Stimulated activated CD8-positive, alpha-beta memory T cell treated with anti-CD3 and anti-CD28 coated beads, Interleukin-15, amount 100 ng/mL, for 48 hours (primary cell): Measurements from ENCODE around the gene ZBTB16.

Source experiments
- DNase-seq, 2 donors: peaks; one replicate each; pipeline ENCODE4 v3.0.0-alpha.2; 2020; ENCODE audit warnings: low read depth in 2 of 2

The ZBTB16 gene

DNA sequence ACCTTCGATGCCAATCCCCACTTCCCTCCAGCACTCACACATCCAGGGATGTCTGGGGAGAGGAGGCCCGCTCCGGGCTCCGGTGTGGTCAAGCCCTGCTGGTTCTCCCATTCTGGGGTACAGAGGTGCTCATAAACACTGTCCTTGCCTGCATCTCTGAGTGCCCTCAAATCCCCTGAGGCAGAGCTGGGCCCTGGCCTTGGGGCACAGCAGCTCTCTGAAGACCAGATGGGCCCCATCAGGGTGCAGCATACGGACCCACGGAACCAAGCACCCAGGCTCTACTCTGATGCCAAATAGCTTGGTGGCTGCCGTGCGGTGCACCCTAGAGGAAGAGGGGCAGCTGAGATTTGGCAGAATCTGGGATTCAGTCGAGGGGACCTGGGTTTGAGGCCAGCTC lies 201.0 kb downstream of the ZBTB16 start:
- no peak for DNase-seq

DNA sequence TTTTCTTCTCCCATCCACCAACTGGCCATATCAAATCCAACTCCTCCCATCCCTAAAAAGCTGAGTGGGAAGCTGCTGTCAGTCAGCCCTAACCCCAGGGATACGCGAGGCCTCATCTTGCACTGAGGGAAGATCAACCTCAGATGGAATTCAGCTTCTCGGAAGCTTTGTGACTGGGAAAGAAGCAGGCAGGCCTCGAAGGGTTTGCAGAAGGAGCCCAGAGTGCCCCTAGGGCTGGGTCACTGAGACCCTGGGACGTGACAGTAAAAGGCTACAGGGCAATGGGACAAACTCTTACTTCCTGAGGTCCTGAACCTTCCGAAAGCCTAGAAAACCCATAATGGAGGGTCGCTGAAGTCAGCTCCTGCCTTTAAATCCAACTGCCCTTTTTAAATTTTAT lies 202.3 kb downstream of the ZBTB16 start:
- no peak for DNase-seq

DNA sequence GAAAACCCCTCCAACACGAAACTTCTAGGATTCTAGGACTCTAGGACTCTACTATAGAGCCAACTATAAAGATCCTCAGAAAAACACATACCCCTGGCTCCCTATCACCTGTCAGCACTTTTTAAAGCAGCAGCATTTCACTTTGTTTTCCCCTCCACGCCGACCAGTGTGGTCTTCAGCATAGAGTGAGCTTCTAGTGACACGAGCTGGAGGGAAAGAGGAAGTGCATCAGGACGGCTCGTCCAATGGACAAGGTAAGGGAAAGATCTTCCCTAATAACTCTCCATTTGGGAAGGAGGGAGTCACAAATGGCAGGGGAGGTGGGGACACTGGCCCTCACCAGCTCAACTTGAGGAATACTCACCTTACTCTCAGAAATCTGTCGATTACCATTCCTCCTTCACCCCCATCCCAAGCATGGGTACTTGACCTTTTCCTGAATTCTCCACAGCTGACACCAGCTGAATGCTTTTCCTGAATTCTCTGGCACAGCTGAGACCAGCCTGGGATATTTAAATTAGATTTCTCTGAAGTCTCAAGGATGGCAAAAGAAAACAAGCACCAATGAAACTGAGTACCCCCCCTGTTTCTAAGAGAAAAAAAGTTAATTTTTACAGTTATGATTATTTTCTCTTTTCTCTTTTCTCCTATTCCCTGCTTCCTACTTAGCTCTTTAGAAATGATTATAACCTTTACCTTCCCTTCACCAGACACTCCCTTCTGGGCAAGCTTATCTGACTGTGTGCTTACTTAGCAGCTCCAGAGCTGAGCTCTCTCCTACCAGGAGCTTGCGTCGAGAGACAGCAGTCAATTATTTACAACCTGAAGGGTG lies 203.4 kb downstream of the ZBTB16 start:
- DNase-seq = no peak

DNA sequence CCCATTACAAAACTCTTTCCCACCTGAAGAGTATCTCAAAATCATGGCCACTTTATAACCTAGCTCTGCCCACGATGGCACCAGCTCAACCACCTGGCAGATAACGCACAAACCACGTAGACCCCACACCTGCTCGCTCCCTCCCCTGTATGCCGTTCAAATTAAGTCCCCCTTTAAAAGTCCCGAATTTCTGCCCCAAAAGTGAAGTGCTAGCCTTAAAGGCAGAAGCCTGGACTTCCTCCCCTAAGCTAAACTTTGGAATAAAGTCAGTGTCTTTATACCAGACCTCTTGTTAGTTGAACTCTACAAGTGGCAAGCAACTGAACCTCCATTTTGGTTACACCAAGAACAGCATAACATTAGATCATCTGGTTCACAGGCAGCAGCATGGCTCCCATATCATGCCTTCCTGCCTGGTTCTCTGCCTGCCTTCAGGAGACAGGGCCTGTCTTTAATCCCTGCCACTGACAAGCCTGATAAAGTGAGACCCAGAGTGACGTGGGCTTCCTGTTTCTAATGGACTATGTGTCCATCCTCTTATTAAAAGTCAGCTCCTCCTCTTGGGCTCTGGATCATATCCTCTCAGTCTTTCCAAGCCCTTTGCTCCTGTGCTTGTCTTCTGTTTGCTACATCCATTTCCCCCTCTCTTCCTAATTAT lies 204.1 kb downstream of the ZBTB16 start:
- no peak for DNase-seq

DNA sequence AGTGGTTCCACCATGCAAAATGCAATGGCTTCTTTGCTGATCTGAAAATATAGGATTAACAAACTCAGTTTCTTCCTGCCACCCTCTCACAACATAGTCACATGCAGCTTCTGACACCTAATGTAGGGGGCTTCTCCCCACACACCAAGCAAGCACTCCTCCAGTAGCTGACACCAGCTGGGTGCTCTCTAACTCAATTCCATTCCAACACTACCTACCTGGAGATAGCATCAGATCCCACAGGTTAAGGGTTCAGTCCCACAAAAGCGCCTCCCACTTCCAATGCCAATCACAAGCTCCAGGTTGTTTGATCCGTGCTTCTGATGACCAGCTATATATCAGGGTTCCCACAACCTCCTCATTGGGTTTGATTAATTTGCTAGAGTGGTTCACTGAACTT lies 204.9 kb downstream of the ZBTB16 start:
- DNase-seq = no peak

DNA sequence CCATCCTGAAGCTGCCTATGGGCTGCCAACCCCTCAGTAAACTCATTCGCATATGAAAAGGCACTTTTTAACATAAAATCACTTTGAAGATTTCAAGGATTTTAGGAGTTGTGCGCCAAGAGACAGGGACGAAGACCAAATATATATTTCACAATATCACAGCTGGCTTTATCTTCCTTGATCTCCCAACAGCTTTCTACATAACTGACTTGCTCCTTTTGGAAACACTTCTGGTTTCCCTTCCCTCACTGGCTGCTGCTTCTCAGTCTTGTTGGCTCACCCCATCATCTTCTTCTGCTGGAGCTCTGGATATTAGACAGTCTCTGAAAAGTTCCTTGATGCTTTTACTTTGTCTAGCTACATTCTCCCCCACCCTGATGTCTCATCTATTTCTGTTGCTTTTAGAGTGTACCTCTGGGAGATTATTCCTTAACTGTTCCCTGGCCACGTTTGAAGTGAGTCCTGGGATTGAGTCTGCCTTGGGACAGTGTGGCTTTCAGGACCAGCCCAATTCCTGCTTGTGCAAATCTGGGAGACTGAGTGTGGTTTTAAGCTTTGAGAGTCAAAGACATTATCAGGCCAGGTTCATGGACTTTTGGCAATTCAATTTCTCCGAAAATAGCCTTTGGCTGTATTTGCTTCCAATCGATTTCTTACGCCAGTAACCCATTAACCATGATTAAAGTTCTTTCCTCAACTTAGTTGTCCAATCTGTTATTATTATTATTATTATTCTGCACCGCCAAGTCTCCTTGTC lies 205.8 kb downstream of the ZBTB16 start:
- no peak for DNase-seq

DNA sequence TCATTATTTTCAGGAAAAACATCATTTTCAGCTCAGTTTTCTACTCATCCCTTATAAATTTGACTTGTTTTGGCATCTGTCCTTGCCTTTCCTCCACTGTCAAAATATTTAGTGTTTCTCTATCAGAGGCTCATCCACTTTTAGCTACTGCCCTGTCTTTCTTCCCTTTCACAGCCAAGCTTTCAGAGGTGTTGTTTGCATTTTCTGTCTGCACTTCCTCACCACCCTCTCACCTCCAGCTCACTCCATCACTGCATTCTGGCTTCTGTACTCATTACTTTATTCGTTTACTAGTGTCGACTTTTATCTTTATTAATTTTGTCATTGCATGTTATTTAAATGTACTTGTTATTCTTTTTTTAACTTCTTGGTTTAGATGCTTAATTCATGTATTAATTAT lies 210.0 kb downstream of the ZBTB16 start:
- no peak for DNase-seq

DNA sequence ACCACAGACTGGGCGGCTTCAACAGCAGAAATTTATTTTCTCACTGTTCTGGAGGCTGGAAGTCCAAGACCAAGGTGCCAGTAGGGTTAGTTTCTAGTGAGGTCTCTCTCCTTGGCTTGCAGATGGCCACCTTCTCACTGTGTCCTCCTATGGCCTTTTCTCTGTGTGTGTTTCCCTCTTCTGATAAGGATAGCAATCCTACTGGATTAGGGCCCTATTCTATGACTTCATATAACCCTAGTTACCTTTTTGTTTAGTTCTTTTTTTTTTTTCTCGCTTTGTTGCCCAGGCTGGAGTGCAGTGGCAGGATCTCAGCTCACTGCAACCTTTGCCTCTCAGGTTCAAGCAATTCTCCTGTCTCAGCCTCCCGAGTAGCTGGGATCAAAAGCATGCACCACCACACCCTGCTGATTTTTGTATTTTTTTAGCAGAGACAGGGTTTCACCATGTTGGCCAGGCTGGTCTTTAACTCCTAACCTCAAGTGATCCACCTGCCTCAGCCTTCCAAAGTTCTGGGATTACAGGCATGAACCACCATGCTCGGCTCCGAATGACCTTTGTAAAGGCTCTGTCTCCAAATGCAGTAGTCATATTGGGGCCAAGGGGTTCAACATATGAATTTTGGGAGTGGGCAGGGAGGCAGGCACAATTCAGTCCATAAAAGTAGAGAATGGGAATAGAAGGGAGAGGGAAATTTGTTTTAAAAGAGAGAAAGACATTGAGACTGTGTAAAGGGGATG lies 211.2 kb downstream of the ZBTB16 start:
- DNase-seq = no peak

DNA sequence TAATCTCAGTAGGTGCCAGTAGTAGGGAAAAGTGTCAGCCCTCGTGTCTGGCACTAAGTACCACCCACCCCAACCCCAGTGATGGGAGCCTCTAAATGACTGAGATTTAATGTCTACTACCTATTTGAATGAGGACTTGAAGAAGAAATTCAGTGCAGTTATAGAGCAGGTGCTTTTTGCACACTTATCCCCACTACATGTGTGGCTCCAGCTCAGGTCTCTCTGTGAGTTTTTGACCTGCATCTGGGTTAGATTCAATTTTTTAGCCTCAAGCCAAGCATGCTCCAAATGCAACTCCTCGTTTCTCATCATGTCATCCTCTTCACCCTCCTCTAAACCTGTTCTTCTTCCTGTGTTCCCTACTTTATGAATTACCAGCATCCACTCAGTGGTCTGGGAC lies 211.8 kb downstream of the ZBTB16 start:
- no peak for DNase-seq

DNA sequence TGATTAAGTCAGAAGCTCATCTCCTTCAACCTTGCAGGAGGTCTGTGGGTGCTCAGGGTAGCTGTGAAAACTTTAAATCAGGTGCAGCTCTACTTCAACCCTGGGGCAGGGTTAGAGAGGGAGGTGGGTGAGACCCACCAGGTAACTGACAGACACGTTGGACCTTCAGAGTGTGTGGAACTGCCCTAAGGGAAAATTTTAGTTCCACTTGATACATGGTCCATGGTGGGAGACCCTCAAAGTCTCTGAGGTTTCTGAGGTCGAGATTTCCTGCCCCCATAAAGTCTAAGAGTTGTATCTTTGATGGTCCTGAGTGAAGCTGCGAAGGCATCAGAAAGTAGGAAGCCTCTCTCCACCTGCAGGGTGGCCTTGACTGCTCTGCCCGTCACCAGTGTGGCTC lies 212.8 kb downstream of the ZBTB16 start:
- DNase-seq = no peak

DNA sequence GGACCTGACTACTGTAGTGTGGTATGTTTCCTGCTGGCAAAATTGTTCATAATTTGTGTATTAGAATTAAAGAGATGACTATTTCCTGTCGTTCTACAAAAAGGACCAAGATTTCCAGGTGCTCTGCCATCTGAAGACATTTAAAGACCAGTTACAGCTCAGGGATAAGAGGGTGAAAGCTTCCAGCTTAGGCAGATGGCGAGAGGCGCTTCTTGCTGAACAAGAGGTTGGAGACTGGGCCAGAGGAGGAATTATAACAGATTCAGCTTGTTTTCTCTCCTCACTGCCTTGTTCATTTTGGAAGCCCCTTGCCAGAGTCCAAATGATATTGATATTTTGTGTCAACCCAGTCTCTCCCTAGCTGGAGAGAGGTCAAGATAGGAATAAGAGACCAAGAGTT lies 213.6 kb downstream of the ZBTB16 start:
- DNase-seq = no peak

DNA sequence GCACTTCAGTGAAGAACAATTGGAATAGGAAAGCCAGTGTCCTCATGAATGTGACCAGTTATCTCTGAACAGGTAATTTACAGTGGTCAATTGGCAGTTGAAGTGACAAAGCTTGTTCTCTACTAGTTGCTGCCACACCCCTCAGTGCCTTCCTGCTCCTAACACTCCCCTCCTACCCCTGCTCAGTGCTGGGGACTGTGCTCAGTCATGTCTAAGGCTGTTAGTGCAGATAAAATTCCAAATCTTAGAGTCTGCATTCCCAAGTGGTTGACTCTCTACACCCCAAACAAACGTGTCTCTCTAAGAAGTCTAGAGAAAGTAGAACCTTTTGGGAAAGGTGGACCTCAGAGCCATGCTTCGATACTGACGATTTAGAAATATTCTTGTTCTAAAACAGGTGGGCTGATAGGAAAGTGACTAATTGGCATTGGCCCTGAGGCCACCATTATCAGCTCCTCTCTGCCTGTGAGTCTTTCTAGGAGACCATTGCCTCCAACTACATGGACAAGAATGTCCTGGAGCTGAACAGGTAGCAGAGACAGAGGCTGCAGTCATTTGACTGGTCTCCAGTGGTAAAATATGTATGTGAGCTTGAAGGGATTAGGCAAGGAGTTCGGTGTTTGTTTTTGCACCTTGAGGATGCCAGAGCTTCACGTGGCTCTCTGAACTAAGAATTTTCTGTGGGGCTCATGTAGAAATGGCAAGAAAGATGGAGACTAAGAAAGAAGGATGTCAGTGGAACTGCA lies 214.6 kb downstream of the ZBTB16 start:
- no peak for DNase-seq

DNA sequence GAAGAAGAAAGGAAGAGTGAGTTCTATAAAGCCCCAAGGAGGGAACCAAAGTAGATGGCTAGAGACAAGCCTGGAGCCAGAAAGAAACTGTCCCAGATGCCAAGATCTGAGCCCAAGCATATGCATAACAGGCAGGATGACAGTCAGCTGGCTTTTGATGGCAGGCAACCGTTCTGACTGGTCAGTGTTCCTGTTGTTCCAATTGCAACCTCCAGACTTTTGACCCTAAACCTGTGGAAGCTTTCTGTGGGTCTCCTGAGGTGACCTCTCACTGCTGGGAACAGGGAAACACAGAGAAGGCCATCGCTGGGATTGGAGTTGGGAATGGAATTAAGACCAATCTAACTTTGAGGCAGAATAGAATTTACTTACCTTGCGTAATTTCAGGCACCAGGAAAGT lies 215.1 kb downstream of the ZBTB16 start:
- no peak for DNase-seq

DNA sequence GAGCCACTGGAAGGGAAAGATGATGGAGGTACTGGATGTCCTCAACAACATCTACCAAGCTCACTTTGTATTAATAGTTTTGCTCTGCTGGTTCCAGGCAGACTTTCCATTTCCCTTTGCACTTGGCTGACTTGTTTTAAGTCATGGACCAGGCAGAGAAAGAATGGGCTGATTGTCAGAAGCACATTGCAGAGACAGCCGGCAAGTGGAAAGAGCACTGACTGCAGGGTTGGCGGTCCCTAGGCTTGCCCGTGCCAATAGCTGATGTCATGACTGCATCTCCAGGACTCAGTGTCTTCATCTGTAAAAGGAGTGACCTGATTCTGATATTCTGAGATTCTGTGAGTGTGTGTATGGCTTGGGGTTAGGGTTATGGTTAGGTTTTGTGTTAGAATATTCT lies 215.8 kb downstream of the ZBTB16 start:
- DNase-seq = no peak

DNA sequence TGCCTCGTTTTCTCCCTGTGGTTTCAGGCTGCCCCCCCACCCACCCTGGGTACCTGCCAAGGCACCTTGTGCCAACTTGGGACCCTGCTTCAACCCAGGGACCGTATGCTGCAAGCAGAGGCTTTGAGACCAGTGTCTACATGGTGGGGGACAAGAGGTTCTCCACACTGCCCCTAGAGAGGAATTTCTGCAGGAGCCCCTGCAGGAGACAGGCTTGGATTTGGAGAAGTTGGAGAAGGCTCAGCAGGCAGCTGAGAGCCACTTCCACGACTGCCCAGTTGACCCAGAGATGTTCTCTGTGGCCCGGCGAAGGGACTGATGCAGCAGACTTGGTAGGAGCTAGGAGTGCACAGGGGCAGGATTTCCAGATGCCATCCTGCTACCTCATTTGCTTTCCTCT lies 216.6 kb downstream of the ZBTB16 start:
- no peak for DNase-seq

DNA sequence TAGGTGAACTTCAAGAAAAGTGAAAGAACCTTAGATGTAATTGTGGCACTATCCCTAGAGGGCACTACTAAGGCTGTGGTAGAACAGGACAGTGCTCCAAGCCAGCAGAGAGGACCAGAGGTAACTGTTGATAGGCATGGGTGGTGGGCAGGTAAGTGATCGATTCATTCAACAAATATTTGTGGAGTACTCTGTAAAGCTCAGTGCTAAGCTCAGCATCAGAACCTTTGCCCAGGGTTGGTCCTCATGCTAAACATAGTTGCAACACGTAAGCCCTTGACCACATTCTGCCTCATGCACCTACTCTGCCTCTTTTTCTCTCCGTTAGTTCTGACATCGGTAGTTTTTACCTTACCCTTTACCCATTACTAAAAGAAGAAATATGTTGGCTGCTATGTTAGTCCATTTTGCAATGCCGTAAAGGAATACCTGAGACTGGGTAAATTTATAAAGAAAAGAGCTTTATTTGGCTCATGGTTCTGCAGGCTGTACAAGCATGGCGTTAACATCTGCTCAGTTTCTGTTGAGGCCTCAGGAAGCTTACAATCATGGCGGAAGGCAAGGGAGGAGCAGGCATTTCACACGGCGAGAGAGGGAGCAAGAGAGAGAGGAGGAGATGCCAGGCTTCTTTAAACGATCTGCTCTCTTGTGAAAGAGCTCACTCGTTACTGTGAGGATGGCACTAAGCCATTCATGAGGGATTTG lies 218.3 kb downstream of the ZBTB16 start:
- DNase-seq = no peak

DNA sequence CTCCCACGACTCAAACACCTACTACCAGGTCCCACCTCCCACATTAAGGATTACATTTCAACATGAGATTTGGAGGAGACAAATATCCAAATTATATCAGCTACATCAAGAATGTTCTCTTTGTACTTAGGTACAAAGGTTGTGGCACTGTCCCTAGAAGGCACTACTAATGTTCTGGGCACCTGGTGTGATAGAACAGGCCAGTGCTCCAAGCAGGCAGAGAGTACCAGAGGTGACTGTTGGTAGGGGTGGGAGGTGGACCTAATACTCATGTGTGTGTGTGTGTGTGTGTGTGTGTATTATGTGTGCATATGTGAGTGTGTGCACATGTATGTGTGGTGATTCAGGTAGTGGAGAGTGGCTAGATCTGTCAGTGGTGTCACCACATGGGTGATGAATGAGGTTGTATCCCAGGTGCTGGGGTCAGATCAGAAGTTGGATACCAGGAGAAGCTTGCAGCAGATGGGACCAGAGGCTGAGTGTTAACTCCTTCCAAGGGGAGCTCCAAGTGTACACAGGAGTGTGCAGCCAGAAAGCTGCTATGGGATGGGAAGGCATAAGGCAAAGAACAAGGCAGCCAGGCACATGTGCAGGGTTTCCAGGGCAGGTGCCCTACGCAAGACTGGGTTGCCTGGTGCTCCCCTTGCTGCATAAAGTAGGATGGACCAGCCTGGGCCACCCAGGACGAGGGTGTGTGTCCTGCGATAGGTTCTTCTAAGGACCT lies 219.0 kb downstream of the ZBTB16 start:
- no peak for DNase-seq

DNA sequence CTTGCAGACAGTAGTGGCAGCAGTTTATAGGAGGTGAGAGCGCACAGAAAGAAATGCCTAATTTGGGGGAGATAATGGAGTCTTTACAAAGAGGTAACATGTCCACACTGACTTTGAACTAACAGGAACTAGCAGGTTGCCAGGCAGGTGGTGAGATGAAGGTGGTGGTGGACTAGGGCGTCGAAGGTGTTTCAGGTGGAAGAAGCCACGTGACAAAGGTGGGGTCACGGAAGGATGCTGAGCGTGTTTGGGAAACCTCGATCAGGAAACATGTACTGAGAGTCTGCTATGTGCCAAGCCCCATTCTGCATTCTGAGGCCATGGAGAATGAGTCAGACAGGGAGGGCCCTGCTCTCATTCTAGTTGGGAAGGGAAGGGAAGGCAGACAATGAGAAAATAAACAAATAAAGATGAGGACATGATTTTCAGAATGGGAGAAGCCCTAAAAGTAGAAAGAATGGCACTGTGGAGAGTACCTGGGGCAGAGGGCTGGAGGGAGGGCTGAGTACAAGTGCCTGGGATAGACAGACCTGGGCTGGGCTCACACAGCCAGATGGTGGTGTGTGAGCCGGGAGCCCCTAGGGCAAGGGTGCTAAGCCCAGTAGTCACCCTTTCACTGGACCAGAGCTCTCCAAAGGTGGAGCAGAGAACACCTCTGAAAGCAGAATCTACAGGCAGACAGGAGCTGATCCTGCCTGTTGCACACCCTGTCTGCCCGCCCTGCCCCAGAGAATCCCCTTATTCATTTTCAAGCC lies 220.5 kb downstream of the ZBTB16 start:
- no peak for DNase-seq

DNA sequence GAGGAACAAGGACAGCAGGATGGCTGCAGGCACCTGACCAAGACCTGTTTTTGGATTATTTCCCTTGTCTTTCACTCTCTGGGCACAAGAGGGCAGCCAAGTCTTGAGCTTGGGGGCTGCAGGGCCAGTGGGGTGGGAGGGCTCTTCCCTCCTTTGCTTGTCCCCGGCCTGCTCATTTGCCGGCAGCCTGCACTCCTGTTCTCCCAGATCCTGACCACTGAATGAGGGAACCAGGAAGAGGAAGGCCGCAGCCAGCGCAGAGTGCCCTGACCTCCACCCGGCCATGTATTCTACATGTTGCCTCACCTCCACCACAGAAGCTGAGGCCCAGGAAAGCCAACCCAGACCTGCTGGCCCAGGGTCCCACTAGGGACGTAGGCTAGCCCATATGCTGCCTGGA lies 221.2 kb downstream of the ZBTB16 start:
- no peak for DNase-seq
